HepG2 (cell line): Measurements from ENCODE around the gene FILIP1. TPM values are rescaled to one million over a fixed set of nuclear protein-coding genes. Genes with fewer than 3 reads are reported as not detected.

ENCODE experiments used
- ATAC-seq: fragments of 200-7000 bp; cut with Tn5 transposase; 3 replicates; pipeline ENCODE4 v1.9.1; 2020; ENCODE audit warnings: mild to moderate bottlenecking, moderate library complexity
- BruUV-seq: library from RNA; stranded (reverse); fragments of 400-500 nt; replicated peaks from 2 replicates; lab custom pipeline; 2021; lab: Mats Ljungman, UMichigan
- CTCF ChIA-PET: fragments of 300-600 bp; formaldehyde crosslinking; extraction: SDS; loops from one replicate; lab custom pipeline; 2021; ENCODE audit warnings: low total read pairs, inconsistent platforms, low intra/inter-chr PET ratio; lab: Yijun Ruan, JAX
- POLR2A ChIA-PET: fragments of 350-600 bp; sonication (Branson Sonifier 250); formaldehyde crosslinking; loops from one replicate; lab custom pipeline; 2020; ENCODE audit warnings: antibody characterized with exemption, inconsistent platforms; lab: Yijun Ruan, JAX
- DNase-seq: peaks from one replicate; pipeline ENCODE4 v3.0.0-alpha.2; 2015; ENCODE audit warnings: low spot score
- FAIRE-seq: peaks from 3 replicates; lab custom pipeline; 2011; peaks lifted over from hg19 to GRCh38; lab: Jason Lieb, UNC
- H2AFZ ChIP-seq: one replicate; pipeline ENCODE4 v1.6.1; 2011; ENCODE audit warnings: low read length, inconsistent platforms
- H3K27ac ChIP-seq: fragments of 300-600 bp; 3 replicates; pipeline ENCODE4 v1.8.0; 2011; ENCODE audit warnings: mixed run types, mild to moderate bottlenecking, mixed read lengths, low read length, inconsistent platforms; ENCODE audit not compliant: insufficient read depth; ENCODE audit errors: extremely low read length
- H3K27me3 ChIP-seq, 2 experiments: fragments of 200-600 bp in 1 of 2; 2 replicates in 1 of 2; 3 replicates in 1 of 2; pipeline versions ENCODE4 v1.6.0 to v1.8.0; 2011; ENCODE audit warnings: low read length in 2 of 2, mild to moderate bottlenecking in 2 of 2, moderate library complexity in 2 of 2, inconsistent platforms in 1 of 2; ENCODE audit not compliant: insufficient read depth in 2 of 2, control insufficient read depth in 1 of 2
- H3K36me3 ChIP-seq, 2 experiments: fragments of 200-600 bp in 1 of 2; replicated peaks in 1 of 2; 2 replicates in 1 of 2; 3 replicates in 1 of 2; pipeline versions ENCODE4 v1.5.1 to v1.8.0; 2011; ENCODE audit warnings: low read length in 2 of 2, inconsistent platforms in 1 of 2; ENCODE audit not compliant: insufficient read depth in 2 of 2, control insufficient read depth in 1 of 2
- H3K4me1 ChIP-seq: 2 replicates; pipeline ENCODE4 v1.5.1; 2012; ENCODE audit warnings: low read length, inconsistent platforms; ENCODE audit not compliant: insufficient read depth
- H3K4me2 ChIP-seq: 2 replicates; pipeline ENCODE4 v1.6.0; 2011; ENCODE audit warnings: low read depth, low read length, inconsistent platforms
- H3K4me3 ChIP-seq, 3 experiments: fragments of 200-600 bp in 1 of 3; sonication (generic), shearing (Covaris generic) in 1 of 3; replicated peaks in 1 of 3; 2 replicates each; pipeline ENCODE4 v1.5.1; 2011 to 2016; ENCODE audit warnings: low read length in 3 of 3, inconsistent platforms in 2 of 3, low read depth in 2 of 3, mild to moderate bottlenecking in 2 of 3, control low read depth in 1 of 3, mixed read lengths in 1 of 3; ENCODE audit not compliant: insufficient read depth in 1 of 3
- H3K79me2 ChIP-seq: one replicate; pipeline ENCODE4 v1.6.1; 2011; ENCODE audit warnings: low read length, inconsistent platforms; ENCODE audit not compliant: insufficient read depth
- H3K9ac ChIP-seq: 2 replicates; pipeline ENCODE4 v1.6.0; 2011; ENCODE audit warnings: mild to moderate bottlenecking, low read depth, low read length, inconsistent platforms; ENCODE audit not compliant: insufficient read depth
- H3K9me3 ChIP-seq: 2 replicates; pipeline ENCODE4 v1.5.1; 2012; ENCODE audit warnings: mild to moderate bottlenecking, low read length
- H4K20me1 ChIP-seq: 2 replicates; pipeline ENCODE4 v1.6.0; 2011; ENCODE audit warnings: inconsistent platforms, mild to moderate bottlenecking, low read length, moderate library complexity; ENCODE audit not compliant: insufficient read depth
- FOXA1 ChIP-seq, 2 experiments: fragments of 450-650 bp in 1 of 2; sonication (generic) in 1 of 2; formaldehyde crosslinking in 1 of 2; IDR thresholded peaks; 2 replicates each; pipeline versions ENCODE4 v1.4.0 to v1.6.1; 2016 to 2020; ENCODE audit warnings: missing genetic modification reagents in 1 of 2
- HES4 ChIP-seq: sonication (generic); formaldehyde crosslinking; IDR thresholded peaks from 2 replicates; pipeline ENCODE4 v1.9.0; 2021; ENCODE audit warnings: mild to moderate bottlenecking, missing genetic modification reagents, borderline replicate concordance
- HMG20A ChIP-seq: IDR thresholded peaks from 2 replicates; pipeline ENCODE4 v1.6.1; 2016; ENCODE audit warnings: borderline replicate concordance
- ISX ChIP-seq: sonication (generic); formaldehyde crosslinking; conservative IDR thresholded peaks from 2 replicates; pipeline ENCODE4 v1.5.0; 2020; ENCODE audit warnings: missing genetic modification reagents
- YY1 ChIP-seq: IDR thresholded peaks from 2 replicates; pipeline ENCODE4 v1.6.1; 2011; ENCODE audit warnings: low read length, low read depth, moderate library complexity, mild to moderate bottlenecking; ENCODE audit not compliant: insufficient read depth, insufficient replicate concordance
- ZNF432 ChIP-seq: sonication (generic); formaldehyde crosslinking; IDR thresholded peaks from 2 replicates; pipeline ENCODE4 v1.5.0; 2020; ENCODE audit warnings: missing genetic modification reagents, mild to moderate bottlenecking, borderline replicate concordance
- ZNF562 ChIP-seq: sonication (generic); formaldehyde crosslinking; IDR thresholded peaks from 2 replicates; pipeline ENCODE4 v1.8.0; 2022; ENCODE audit warnings: missing genetic modification reagents, borderline replicate concordance
- ZNF577 ChIP-seq: sonication (generic); formaldehyde crosslinking; IDR thresholded peaks from 2 replicates; pipeline ENCODE4 v1.4.0; 2020; ENCODE audit warnings: mild to moderate bottlenecking, low read depth, missing genetic modification reagents, borderline replicate concordance
- in situ Hi-C: cut with HindIII; loops from 2 replicates; pipeline ENCODE4 v1.10.0; 2017; ENCODE audit warnings: low pct_unique_long_range_greater_than_20kb; ENCODE audit not compliant: extremely low pct_ligation_motif_present
- intact Hi-C: fragments of 100-400 bp; cut with micrococcal nuclease; formaldehyde crosslinking; loops from one replicate; pipeline ENCODE4 v1.10.0; 2022; ENCODE audit not compliant: unreplicated experiment
- polyA plus RNA-seq, 8 experiments: library from polyadenylated mRNA; depleted of rRNA in 3 of 8; stranded (reverse) in 7 of 8; unstranded in 1 of 8; fragments of >200 nt; fragmentation: Illumina TruSeq in 4 of 8; extraction: Trizol in 4 of 8; gene quantifications; 2 replicates each; pipeline versions ENCODE4 v1.2.1 to v1.2.3, GENCODE V29; 2011 to 2016; ENCODE audit warnings: low read depth in 4 of 8, missing spikeins in 1 of 8, mixed read lengths in 1 of 8; ENCODE audit not compliant: insufficient read depth in 1 of 8
- total RNA-seq, 5 experiments: library from RNA; depleted of rRNA; stranded (reverse); fragments of >200 nt; fragmentation: Illumina TruSeq; extraction: Trizol; gene quantifications; 2 replicates each; pipeline ENCODE4 v1.2.3, GENCODE V29; 2016; ENCODE audit warnings: low read depth in 1 of 5
- TF ChIP-seq, protein P1 (sequence below): IDR thresholded peaks from 2 replicates; pipeline ENCODE4 v1.4.0; 2020; ENCODE audit warnings: mild to moderate bottlenecking, missing genetic modification reagents

The FILIP1 gene
- total and polyA plus RNA-seq, 2 of the 13 experiments (the other 11 are each of a cell fraction or from before 2014, with no cell fraction given): not detected

- no peak for TF ChIP-seq ZNF562 (CRISPR knock-in tag)
- no peak for TF ChIP-seq ZNF432 (CRISPR knock-in tag)
- no peak for TF ChIP-seq ZNF577 (CRISPR knock-in tag)
- no peak for TF ChIP-seq ISX
- TF ChIP-seq FOXA1 (IDR thresholded peaks at IDR 0.05): no peak
- no peak for TF ChIP-seq FOXA1 (CRISPR knock-in tag; IDR thresholded peaks at IDR 0.05)
- TF ChIP-seq, protein P1, sequence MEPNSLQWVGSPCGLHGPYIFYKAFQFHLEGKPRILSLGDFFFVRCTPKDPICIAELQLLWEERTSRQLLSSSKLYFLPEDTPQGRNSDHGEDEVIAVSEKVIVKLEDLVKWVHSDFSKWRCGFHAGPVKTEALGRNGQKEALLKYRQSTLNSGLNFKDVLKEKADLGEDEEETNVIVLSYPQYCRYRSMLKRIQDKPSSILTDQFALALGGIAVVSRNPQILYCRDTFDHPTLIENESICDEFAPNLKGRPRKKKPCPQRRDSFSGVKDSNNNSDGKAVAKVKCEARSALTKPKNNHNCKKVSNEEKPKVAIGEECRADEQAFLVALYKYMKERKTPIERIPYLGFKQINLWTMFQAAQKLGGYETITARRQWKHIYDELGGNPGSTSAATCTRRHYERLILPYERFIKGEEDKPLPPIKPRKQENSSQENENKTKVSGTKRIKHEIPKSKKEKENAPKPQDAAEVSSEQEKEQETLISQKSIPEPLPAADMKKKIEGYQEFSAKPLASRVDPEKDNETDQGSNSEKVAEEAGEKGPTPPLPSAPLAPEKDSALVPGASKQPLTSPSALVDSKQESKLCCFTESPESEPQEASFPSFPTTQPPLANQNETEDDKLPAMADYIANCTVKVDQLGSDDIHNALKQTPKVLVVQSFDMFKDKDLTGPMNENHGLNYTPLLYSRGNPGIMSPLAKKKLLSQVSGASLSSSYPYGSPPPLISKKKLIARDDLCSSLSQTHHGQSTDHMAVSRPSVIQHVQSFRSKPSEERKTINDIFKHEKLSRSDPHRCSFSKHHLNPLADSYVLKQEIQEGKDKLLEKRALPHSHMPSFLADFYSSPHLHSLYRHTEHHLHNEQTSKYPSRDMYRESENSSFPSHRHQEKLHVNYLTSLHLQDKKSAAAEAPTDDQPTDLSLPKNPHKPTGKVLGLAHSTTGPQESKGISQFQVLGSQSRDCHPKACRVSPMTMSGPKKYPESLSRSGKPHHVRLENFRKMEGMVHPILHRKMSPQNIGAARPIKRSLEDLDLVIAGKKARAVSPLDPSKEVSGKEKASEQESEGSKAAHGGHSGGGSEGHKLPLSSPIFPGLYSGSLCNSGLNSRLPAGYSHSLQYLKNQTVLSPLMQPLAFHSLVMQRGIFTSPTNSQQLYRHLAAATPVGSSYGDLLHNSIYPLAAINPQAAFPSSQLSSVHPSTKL (CRISPR knock-in tag): no peak
- TF ChIP-seq HMG20A (CRISPR knock-in tag): no peak
Measured at GRCh38 chr6:75250552-75250951, 243.0 kb downstream of the FILIP1 start (continued).

- ChIA-PET CTCF (no interaction called here), POLR2A (no interaction called here)
- Histone ChIP-seq H3K4me1 (peaks cover 2% of the 10 kb centered on the region; the same call in 1 of the 2 replicates), H2AFZ (no peak overlapping the region), H3K79me2 (no peaks in the 10 kb centered on the region), H3K36me3 (peaks cover under 1 to 1% of the 10 kb centered on the region in 2 experiments; a peak in 1 of 5 replicates), H3K27me3 (no peaks in the 10 kb centered on the region)
- intact Hi-C loops: no loop called here
- BruUV-seq: no TSS peak
- DNase-seq: no peak
- no peak for TF ChIP-seq HES4 (CRISPR knock-in tag)
- TF ChIP-seq YY1: no peak
- TF ChIP-seq, all 625 proteins: peak for 0
- in situ Hi-C loops: no loop called here
- no peak overlapping the region for H3K27ac ChIP-seq
- ATAC-seq (no peak), FAIRE-seq (no peak)
- no peaks in the 10 kb centered on the region for H3K9me3 ChIP-seq
- H3K4me3 ChIP-seq: no peak overlapping the region
- no peaks in the 10 kb centered on the region for H4K20me1 ChIP-seq
- no peak overlapping the region for H3K4me2 ChIP-seq
- no peak overlapping the region for H3K9ac ChIP-seq
Measured at GRCh38 chr6:75249837-75250236, 243.8 kb downstream of the FILIP1 start.
